NCI-H69 (cell line): ENCODE measurements around the gene SAMD1.

Experiments
- DNase-seq: peaks from one replicate; lab custom pipeline; 2025; lab: John Stamatoyannopoulos, UW

SAMD1 gene

DNA sequence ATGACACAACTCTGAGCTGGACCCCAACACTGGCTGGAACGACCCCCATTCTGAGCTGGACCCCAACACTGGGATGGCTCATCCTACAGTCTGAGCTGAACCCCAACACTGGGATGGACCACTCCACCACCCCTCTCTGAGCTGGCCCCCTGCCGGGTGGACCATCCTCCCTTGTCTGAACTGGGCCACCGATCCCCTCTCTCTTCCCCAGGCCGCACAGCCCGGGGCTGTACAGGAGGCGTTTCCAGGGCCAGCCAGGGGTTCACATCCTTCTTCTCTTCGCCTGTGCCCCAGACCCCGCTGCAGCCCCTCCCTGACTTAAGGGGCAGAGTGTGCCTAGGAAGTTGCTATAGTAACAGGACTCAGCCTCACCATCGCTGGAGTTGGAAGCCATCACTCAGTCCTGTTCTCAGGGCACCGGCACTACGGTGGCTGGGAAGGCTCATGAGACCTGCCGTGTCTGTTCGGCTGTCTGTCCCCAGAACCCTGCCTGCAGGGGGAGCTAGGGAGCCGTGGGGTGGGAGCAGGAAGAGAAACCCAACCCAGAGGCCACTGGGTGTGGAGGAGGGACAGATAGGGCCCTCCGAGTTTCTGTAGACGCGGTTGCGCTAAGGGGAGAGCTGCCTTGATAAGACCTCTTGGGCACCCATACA, 23.3 kb upstream of the SAMD1 start:
- DNase-seq = peak; percentile 26

GRCh38 chr19:14112809-14113385, 22.3 kb upstream of the SAMD1 start:
- DNase-seq = no peak

DNA sequence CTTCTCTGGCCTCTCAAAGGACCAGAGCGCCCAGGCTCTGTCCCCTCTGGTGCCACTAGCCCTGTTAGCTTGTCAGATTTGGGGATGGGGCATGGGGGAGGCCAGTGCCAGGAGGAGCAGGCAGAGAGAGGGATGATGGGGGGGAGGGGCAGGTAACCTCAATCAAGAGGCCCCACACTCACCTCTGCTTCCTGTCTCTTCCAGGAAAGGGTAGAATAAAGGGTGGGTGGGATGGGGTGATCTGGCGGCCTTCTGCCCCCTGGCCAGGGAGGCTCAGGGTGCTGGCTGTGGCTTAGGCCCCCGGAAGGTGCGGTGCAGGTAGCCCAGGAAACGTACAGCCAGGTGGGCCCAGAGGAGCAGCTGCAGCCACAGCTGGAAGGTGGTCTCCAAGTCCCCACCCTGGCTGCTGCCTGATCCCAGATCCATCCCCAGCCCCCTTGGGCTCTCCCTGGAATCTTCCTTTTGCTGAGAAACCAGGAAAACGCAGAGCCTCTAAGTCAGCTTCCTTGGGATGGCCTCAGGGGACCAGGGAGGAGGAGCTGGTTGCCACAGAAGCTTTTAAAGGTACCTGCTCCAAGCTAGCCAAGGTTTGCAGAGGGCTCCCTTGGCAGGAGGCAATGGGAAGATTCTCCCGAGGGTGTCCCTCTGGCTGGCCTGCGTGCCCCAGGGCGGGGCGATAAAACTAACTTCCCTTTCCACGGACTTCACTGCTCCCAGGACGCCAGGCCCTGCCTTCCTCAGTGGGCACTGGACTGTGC, 21.7 kb upstream of the SAMD1 start:
- peak; percentile 24 for DNase-seq

DNA sequence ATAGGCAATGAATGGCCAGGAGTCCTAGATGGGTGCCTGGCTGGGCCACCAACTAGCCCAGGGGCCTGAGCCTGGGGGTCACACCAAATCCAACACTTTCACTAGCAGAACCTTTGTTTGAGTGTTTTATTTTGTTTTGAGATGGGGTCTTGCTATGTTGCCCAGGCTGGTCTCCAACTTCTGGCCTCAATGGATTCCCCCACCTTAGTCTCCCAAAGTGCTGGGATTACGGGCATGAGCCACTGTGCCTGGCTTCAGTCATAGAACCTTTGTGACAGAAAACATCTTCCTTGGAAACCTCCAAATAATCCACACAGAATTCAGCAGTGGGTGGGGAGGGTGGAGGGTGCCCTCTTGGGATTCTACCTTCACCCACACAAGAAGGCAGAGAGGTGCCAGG, 20.9 kb upstream of the SAMD1 start:
- DNase-seq = no peak

DNA sequence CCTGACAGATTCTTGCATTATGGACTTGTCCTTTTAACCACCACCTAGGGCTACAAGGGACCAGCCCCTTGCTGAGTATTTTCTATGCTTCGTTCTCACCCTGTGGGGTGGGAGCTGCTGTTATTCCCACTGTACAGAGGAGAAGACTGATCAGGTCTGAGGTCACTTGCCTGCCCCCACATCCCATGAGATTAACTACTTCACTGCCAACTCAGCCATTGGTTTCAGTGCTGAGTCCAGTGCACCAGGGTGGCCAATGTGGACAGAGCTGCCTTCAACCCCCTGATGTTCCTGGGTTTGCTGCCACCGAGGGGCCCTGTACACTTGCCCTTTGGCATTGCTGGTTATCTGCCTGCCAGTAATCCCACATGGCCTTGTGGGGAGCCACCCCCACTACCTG, 20.1 kb upstream of the SAMD1 start:
- no peak for DNase-seq

GRCh38 chr19:14107581-14108461, 17.3 kb upstream of the SAMD1 start:
- DNase-seq = no peak

DNA sequence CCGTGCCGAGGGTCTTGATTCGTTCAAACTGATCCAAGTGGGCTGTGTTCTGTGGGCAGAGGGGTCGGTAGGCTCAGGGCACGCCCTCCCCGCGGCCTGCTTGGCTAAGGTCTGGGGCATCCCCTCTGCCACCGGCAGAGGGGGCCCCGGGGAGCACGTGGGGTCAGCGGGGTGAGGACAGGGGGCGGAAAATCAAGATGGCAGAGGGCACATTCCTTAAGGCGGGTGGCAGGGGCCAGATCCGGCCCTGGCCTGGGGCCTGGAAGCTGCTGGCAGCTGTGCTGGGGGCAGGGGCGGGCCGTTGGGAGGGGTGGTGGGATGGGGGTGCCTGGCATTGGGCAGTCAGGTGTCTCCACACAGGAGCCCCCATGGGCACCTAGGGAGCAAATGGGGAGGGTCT, 16.3 kb upstream of the SAMD1 start:
- DNase-seq = no peak

DNA sequence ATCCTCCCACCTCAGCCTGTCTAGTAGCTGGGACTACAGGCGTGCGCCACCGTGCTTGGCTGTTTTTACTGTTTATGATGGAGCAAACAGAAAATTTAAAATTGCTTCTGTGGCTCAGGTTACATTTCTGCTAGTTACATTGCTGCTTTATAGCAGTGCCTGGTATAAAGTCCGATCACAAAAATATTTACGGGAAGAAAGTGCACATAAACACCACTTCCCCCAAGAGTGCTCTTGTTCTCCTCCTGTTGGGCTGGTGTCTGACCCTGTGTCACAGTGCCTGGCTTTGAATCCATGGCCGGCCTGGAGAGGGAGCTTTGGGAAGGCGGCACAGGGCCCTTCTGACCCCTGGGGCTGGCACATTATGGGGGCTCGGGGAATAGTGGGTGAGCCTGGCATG, 15.1 kb upstream of the SAMD1 start:
- no peak for DNase-seq

DNA sequence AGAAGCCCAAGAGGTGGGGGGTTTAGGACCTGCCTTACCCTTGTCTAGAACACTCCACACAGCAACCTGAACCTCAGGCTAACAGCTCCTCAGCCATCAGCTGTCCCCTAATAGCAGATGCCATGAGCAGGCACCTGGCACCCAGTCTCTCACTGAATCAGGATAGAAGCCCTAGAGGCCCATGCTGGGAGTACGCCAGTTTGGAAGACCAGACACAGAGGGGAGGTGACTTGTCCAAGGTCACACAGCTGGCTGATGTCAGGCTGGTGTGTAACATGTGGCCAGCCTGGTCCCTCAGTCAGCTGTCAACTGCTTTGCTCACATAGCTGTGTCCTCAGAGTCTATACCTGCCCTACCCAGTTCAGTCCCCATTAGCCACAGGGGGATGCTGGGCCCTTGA, 12.8 kb upstream of the SAMD1 start:
- no peak for DNase-seq

DNA sequence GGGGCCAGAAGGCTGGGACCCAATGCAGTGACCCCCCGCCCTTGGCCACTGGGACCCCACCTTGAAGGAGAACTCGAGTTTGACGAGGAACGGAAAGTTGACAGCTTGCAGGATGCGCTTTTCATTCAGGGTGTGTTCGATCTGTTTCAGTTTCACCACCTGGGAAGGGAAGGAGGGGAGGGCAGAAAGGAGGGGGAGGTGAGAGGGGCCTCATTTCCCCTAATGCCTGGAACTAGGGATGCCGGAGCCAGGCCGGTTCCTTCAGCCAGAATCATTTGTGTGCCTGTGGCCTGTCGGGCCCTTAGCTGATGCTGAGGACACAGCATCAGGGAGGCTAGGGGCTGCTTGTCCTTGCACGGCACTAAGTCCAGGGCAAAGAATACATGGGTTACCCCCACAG, 12.2 kb upstream of the SAMD1 start:
- no peak for DNase-seq

- DNase-seq = no peak
Measured at GRCh38 chr19:14102102-14102696, 11.6 kb upstream of the SAMD1 start.

- DNase-seq = no peak
Measured at GRCh38 chr19:14101003-14101545, 10.5 kb upstream of the SAMD1 start.

- DNase-seq = no peak
Measured at GRCh38 chr19:14097532-14098151, 7.1 kb upstream of the SAMD1 start.

GRCh38 chr19:14096272-14096992, 5.9 kb upstream of the SAMD1 start:
- no peak for DNase-seq

GRCh38 chr19:14094854-14095253, 4.3 kb upstream of the SAMD1 start:
- no peak for DNase-seq

DNA sequence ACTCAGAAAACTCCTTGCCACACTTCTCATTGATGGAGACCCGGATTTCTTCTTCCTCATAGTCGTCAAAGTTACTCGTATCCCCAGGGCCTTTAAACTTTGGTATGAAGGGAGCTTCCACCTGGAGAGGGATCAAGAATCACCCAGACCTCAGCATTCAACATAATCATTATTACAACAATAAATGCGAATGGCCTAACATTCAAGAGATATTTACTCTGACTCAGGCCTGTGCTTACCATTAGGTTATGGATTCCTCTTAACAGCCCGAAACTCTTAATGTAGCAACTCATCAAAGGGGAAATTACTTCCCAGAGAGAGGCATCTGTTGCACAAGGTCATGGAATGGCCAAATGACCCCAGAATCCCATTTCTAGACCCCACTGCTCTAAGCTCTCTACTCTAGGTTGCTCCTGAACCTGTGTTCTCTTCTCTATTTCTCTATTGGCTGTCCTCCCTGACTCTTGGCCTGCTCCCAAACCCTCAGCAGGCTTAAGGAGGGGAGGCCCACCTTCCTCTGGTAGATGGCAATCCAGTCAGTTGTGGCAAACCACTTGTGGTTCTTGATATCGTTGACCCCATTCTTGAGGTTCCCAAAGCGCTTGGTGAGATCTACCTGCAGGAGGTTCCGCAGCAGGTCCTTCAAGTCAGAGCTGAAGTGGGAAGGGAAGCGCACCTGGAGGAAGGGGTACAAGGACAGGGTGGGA, 2.7 kb upstream of the SAMD1 start:
- no peak for DNase-seq

GRCh38 chr19:14091813-14092462, 1.4 kb upstream of the SAMD1 start:
- peak; percentile 52 for DNase-seq

GRCh38 chr19:14091081-14091812, 696 bp upstream of the SAMD1 start:
- DNase-seq = peak; percentile 78
